ENCODE results near the gene SLC16A8. TPM values are rescaled to one million over a fixed set of nuclear protein-coding genes. Genes with fewer than 3 reads are reported as not detected.

SLC16A8 gene
- total and polyA plus RNA-seq, 2 of the 13 experiments (the other 11 are each of a cell fraction or from before 2014, with no cell fraction given) = not detected

- TF ChIP-seq ZBTB7B (CRISPR knock-in tag; IDR thresholded peaks at IDR 0.05) (peak; percentile 98), PLSCR1 (CRISPR knock-in tag; IDR thresholded peaks at IDR 0.05; ENCODE audit: borderline replicate concordance) (no peak), CBFB (CRISPR knock-in tag; IDR thresholded peaks at IDR 0.05) (peak; percentile 75; the same call in 1 of the 2 replicates), BHLHE40 (IDR thresholded peaks at IDR 0.05; ENCODE audit: low read length) (peak; percentile 56), ZNF740 (CRISPR knock-in tag; IDR thresholded peaks at IDR 0.05) (no peak), ZNF280B (CRISPR knock-in tag; IDR thresholded peaks at IDR 0.05; ENCODE audit: borderline replicate concordance) (no peak), ARID5B (CRISPR knock-in tag; IDR thresholded peaks at IDR 0.05) (peak; percentile 35), ZNF142 (CRISPR knock-in tag; IDR thresholded peaks at IDR 0.05) (no peak), SAP130 (CRISPR knock-in tag; IDR thresholded peaks at IDR 0.05; ENCODE audit: low read depth) (peak; percentile 84), TSC22D2 (CRISPR knock-in tag; IDR thresholded peaks at IDR 0.05; ENCODE audit: borderline replicate concordance) (no peak)
- TF ChIP-seq, protein P1, sequence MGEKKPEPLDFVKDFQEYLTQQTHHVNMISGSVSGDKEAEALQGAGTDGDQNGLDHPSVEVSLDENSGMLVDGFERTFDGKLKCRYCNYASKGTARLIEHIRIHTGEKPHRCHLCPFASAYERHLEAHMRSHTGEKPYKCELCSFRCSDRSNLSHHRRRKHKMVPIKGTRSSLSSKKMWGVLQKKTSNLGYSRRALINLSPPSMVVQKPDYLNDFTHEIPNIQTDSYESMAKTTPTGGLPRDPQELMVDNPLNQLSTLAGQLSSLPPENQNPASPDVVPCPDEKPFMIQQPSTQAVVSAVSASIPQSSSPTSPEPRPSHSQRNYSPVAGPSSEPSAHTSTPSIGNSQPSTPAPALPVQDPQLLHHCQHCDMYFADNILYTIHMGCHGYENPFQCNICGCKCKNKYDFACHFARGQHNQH (CRISPR knock-in tag; IDR thresholded peaks at IDR 0.05) = 0 out of 2 replicates have a peak, but pooled peaks have one; percentile 48
Measured at GRCh38 chr22:38051900-38052862, 31.8 kb downstream of the SLC16A8 start (continued).
